ENCODE data around the gene SVIP. TPM values are rescaled to one million over a fixed set of nuclear protein-coding genes. Genes with fewer than 3 reads are reported as not detected.

SVIP gene
- total and polyA plus RNA-seq, 4 donors = 2.7 to 7.2 (median 4.8) TPM

DNA sequence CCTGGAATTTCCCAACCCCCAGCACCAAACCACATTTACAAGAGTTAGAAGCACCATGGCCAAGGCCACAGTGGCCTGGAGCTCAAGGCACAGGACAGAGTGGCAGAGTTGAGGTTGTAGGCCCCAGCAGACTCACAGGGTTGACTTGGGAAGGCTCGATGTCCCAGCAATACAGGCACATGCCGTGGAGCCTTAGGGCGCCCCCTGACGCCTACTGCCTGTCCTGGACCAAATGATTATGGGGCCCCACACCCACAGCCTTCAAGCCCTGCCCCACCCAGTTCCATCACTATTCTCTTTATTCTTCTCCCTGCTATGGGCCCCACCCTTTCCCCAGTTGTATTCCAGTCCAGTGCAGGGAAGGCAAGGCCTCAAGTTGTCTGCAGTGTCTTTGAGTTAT is 30.6 kb upstream of the SVIP start, which contains the start of gene CCDC179:
Gene CCDC179, minus strand, starts transcription at position 234 of the 400 bp plus-strand sequence. Its CDS starts 53 bp downstream, at position 181.
- H3K4me3 ChIP-seq (ENCODE audit: low read depth in 1 of 3, low read length in 3 of 3) = no peak within 1 kb of the TSS
- 94% methylated on average over 4 of the region's 4 CpGs for WGBS
- H3K9ac ChIP-seq (ENCODE audit: low read depth in 1 of 2, low read length in 2 of 2) = no peak within 1 kb of the TSS
- H3K27me3 ChIP-seq (ENCODE audit: control insufficient read depth in 4 of 4, insufficient read depth in 4 of 4, low read length in 3 of 4) = no peaks in the 10 kb centered on the region
- H3K9me3 ChIP-seq (ENCODE audit: control insufficient read depth in 4 of 4, low read length in 3 of 4) = no peaks in the 10 kb centered on the region
- no peak for DNase-seq (ENCODE audit: low spot score)
- TF ChIP-seq GABPA (IDR thresholded peaks at IDR 0.05 in 1 of 2, conservative IDR thresholded peaks at IDR 0.05 in 1 of 2) (no peak), TAF1 (conservative IDR thresholded peaks at IDR 0.05) (no peak), NR2F2 (IDR thresholded peaks at IDR 0.05) (no peak), SP1 (IDR thresholded peaks at IDR 0.05) (no peak), RXRA (IDR thresholded peaks at IDR 0.05) (no peak), YY1 (IDR thresholded peaks at IDR 0.05) (no peak), HNF4G (IDR thresholded peaks at IDR 0.05) (no peak), RAD21 (IDR thresholded peaks at IDR 0.05) (no peak), EGR1 (IDR thresholded peaks at IDR 0.05; ENCODE audit: low read depth in 2 of 2) (no peak), JUND (IDR thresholded peaks at IDR 0.05) (no peak), FOXA1 (IDR thresholded peaks at IDR 0.05) (no peak), HNF4A (conservative IDR thresholded peaks at IDR 0.05) (no peak), FOXA2 (IDR thresholded peaks at IDR 0.05) (no peak)
- TF ChIP-seq, protein P1, sequence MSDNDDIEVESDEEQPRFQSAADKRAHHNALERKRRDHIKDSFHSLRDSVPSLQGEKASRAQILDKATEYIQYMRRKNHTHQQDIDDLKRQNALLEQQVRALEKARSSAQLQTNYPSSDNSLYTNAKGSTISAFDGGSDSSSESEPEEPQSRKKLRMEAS (IDR thresholded peaks at IDR 0.05) = no peak
- TF ChIP-seq, protein P2, sequence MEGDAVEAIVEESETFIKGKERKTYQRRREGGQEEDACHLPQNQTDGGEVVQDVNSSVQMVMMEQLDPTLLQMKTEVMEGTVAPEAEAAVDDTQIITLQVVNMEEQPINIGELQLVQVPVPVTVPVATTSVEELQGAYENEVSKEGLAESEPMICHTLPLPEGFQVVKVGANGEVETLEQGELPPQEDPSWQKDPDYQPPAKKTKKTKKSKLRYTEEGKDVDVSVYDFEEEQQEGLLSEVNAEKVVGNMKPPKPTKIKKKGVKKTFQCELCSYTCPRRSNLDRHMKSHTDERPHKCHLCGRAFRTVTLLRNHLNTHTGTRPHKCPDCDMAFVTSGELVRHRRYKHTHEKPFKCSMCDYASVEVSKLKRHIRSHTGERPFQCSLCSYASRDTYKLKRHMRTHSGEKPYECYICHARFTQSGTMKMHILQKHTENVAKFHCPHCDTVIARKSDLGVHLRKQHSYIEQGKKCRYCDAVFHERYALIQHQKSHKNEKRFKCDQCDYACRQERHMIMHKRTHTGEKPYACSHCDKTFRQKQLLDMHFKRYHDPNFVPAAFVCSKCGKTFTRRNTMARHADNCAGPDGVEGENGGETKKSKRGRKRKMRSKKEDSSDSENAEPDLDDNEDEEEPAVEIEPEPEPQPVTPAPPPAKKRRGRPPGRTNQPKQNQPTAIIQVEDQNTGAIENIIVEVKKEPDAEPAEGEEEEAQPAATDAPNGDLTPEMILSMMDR (IDR thresholded peaks at IDR 0.05; ENCODE audit: low read depth, low read length, missing input control) = no peak
- TF ChIP-seq, protein P3, sequence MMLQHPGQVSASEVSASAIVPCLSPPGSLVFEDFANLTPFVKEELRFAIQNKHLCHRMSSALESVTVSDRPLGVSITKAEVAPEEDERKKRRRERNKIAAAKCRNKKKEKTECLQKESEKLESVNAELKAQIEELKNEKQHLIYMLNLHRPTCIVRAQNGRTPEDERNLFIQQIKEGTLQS (IDR thresholded peaks at IDR 0.05) = no peak
- TF ChIP-seq, protein P4, sequence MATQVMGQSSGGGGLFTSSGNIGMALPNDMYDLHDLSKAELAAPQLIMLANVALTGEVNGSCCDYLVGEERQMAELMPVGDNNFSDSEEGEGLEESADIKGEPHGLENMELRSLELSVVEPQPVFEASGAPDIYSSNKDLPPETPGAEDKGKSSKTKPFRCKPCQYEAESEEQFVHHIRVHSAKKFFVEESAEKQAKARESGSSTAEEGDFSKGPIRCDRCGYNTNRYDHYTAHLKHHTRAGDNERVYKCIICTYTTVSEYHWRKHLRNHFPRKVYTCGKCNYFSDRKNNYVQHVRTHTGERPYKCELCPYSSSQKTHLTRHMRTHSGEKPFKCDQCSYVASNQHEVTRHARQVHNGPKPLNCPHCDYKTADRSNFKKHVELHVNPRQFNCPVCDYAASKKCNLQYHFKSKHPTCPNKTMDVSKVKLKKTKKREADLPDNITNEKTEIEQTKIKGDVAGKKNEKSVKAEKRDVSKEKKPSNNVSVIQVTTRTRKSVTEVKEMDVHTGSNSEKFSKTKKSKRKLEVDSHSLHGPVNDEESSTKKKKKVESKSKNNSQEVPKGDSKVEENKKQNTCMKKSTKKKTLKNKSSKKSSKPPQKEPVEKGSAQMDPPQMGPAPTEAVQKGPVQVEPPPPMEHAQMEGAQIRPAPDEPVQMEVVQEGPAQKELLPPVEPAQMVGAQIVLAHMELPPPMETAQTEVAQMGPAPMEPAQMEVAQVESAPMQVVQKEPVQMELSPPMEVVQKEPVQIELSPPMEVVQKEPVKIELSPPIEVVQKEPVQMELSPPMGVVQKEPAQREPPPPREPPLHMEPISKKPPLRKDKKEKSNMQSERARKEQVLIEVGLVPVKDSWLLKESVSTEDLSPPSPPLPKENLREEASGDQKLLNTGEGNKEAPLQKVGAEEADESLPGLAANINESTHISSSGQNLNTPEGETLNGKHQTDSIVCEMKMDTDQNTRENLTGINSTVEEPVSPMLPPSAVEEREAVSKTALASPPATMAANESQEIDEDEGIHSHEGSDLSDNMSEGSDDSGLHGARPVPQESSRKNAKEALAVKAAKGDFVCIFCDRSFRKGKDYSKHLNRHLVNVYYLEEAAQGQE (IDR thresholded peaks at IDR 0.05) = no peak
- TF ChIP-seq, protein P5, sequence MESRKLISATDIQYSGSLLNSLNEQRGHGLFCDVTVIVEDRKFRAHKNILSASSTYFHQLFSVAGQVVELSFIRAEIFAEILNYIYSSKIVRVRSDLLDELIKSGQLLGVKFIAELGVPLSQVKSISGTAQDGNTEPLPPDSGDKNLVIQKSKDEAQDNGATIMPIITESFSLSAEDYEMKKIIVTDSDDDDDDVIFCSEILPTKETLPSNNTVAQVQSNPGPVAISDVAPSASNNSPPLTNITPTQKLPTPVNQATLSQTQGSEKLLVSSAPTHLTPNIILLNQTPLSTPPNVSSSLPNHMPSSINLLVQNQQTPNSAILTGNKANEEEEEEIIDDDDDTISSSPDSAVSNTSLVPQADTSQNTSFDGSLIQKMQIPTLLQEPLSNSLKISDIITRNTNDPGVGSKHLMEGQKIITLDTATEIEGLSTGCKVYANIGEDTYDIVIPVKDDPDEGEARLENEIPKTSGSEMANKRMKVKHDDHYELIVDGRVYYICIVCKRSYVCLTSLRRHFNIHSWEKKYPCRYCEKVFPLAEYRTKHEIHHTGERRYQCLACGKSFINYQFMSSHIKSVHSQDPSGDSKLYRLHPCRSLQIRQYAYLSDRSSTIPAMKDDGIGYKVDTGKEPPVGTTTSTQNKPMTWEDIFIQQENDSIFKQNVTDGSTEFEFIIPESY (IDR thresholded peaks at IDR 0.05) = no peak
- no peaks in the 10 kb centered on the region for H3K36me3 ChIP-seq (ENCODE audit: control insufficient read depth in 4 of 4, insufficient read depth in 3 of 4, low read depth in 1 of 4, low read length in 3 of 4)
- H3K27ac ChIP-seq (ENCODE audit: low read depth in 1 of 2, low read length in 2 of 2) = no peak within 1 kb of the TSS
- no peaks in the 10 kb centered on the region for H3K4me1 ChIP-seq (ENCODE audit: control insufficient read depth in 4 of 4, insufficient read depth in 4 of 4, low read length in 3 of 4)
